Measurements from ENCODE around the gene KIAA1217. TPM values are rescaled to one million over a fixed set of nuclear protein-coding genes. Genes with fewer than 3 reads are reported as not detected.
A peak's percentile ranks its signal among the peaks of the same experiment; 100 is the strongest.

KIAA1217 gene
- total RNA-seq, 6 experiments from 2014 or later, result 10.4 to 25.5 (median 14.9) TPM

DNA sequence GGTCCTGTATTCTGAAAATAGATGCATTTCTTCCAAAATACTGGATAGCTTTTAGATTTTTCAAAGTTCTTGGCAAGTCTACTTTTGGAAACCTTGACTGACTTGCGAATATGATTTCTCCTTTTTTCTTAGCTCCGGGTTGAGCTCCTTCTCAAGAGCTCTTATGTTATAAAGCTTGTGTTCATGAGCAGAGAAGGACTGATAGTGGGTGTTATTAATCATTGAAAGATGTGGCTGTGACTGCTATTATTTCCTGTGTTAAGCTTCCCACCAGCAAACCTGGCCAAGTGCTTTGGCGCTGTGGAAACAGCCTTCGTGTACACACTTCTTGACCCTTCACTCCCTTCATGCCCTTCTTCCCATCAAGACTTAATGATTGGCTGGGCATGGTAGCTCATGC, 98.2 kb downstream of the KIAA1217 start:
- ATAC-seq (no peak), DNase-seq (no peak)
- intact Hi-C loops (cut with DNase I), result no loop called here
- 48% methylated on average over 4 of the region's 4 CpGs for WGBS (ENCODE audit: insufficient coverage, low coverage, low lambda C conversion rate, missing lambda C conversion rate)
- Histone ChIP-seq H3K4me3 (no peak overlapping the region), H3K36me3 (no peaks in the 10 kb centered on the region), H3K4me1 (no peaks in the 10 kb centered on the region), H3K9me3 (no peaks in the 10 kb centered on the region), H3K27ac (no peak overlapping the region), H3K27me3 (no peaks in the 10 kb centered on the region)
- TF ChIP-seq CTCF (IDR thresholded peaks at IDR 0.05), result no peak
- no peak for TF ChIP-seq POLR2A (IDR thresholded peaks at IDR 0.05)

- intact Hi-C loops (cut with DNase I), result no loop called here
- no peaks in the 10 kb centered on the region for H3K4me1 ChIP-seq
- 59% methylated on average over 11 of the region's 11 CpGs for WGBS (ENCODE audit: insufficient coverage, low coverage, low lambda C conversion rate, missing lambda C conversion rate)
Observed at GRCh38 chr10:24307696-24308485, 99.0 kb downstream of the KIAA1217 start.

DNA sequence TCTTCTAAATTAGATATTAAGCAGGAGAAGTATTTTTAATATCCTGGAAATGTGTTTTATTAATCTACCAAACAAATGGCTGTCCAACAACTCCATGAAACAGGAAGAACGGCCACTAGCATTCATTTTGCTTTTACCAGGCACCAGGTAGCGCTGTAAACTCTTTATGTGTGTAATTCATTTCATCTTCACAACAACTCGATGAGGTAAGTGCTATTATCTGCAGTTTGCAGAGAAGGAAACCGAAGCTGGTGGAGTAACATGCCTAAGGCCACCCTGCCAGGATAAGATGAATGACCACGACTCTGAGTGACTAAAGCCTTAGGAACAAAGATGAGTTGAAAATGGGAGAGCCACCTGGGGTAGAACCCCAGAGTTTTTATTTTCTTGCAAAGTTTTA, 101.2 kb downstream of the KIAA1217 start:
- Histone ChIP-seq H3K4me3 (no peak overlapping the region), H3K4me1 (no peaks in the 10 kb centered on the region), H3K27ac (no peak overlapping the region), H3K36me3 (no peaks in the 10 kb centered on the region), H3K9me3 (no peaks in the 10 kb centered on the region), H3K27me3 (no peaks in the 10 kb centered on the region)
- no peak for TF ChIP-seq POLR2A (IDR thresholded peaks at IDR 0.05)
- no peak for TF ChIP-seq CTCF (IDR thresholded peaks at IDR 0.05)
- intact Hi-C loops (cut with DNase I), result no loop called here
- DNase-seq, result no peak
- no peak for ATAC-seq
- 56% methylated on average over 5 of the region's 5 CpGs for WGBS (ENCODE audit: insufficient coverage, low coverage, low lambda C conversion rate, missing lambda C conversion rate)

More at GRCh38 chr10:24307696-24308485, 99.0 kb downstream of the KIAA1217 start:
- Histone ChIP-seq H3K27ac (no peak overlapping the region), H3K4me3 (no peak overlapping the region), H3K27me3 (no peaks in the 10 kb centered on the region), H3K36me3 (no peaks in the 10 kb centered on the region), H3K9me3 (no peaks in the 10 kb centered on the region)
- DNase-seq, result no peak
- no peak for TF ChIP-seq CTCF (IDR thresholded peaks at IDR 0.05)
- no peak for TF ChIP-seq POLR2A (IDR thresholded peaks at IDR 0.05)
- ATAC-seq, result no peak

DNA sequence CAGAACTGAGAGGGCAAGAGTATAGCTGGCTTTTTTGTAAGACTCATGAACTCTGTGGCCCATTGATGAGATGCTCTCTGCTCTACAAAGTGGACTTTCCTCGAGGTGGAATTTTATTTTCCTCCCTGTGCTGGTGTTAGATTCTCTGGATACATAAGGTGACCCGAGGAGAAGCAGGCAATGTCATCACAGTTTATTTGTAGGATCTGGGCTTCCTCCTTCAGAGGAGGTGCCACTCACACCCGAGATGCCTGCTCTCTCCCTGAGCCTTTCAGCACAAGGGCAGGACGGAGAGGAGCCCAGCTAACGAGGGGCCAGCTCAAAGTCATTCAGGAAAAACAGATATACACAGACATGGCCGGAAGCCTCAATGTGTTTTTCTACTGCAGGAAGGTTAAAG, 103.0 kb downstream of the KIAA1217 start:
- no peak for TF ChIP-seq CTCF (IDR thresholded peaks at IDR 0.05)
- TF ChIP-seq POLR2A (IDR thresholded peaks at IDR 0.05), result no peak
- DNase-seq (no peak), ATAC-seq (peak in 1 of 4 donors; percentile 45)
- no peaks in the 10 kb centered on the region for H3K27me3 ChIP-seq
- intact Hi-C loops (cut with DNase I), result no loop called here
- H3K36me3 ChIP-seq, result no peaks in the 10 kb centered on the region
- no peaks in the 10 kb centered on the region for H3K9me3 ChIP-seq
- H3K27ac ChIP-seq, result no peak overlapping the region
- H3K4me1 ChIP-seq, result no peaks in the 10 kb centered on the region
- 48% methylated on average over 6 of the region's 6 CpGs for WGBS (ENCODE audit: insufficient coverage, low coverage, low lambda C conversion rate, missing lambda C conversion rate)
- H3K4me3 ChIP-seq, result no peak overlapping the region
